Endothelial cell of umbilical vein (primary cell): ENCODE results near the gene LURAP1L. TPM values are rescaled to one million over a fixed set of nuclear protein-coding genes. Genes with fewer than 3 reads are reported as not detected.

Source experiments
- BruUV-seq: library from RNA; stranded (reverse); fragments of 400-500 nt; replicated peaks from 2 replicates; lab custom pipeline; 2021; lab: Mats Ljungman, UMichigan
- CTCF ChIA-PET: fragments of 300-600, 350-600 bp; sonication (Branson Sonifier 250); formaldehyde crosslinking; loops from one replicate; lab custom pipeline; 2021; ENCODE audit warnings: antibody characterized with exemption, inconsistent platforms; lab: Charles Lee
- POLR2A ChIA-PET: fragments of 300-600, 350-600 bp; sonication (Branson Sonifier 250); formaldehyde crosslinking; loops from one replicate; lab custom pipeline; 2021; ENCODE audit warnings: antibody characterized with exemption, inconsistent platforms; lab: Charles Lee
- DNase-seq: peaks from one replicate; pipeline ENCODE4 v3.0.0-alpha.2; 2011; ENCODE audit warnings: low read depth, low spot score
- FAIRE-seq: peaks from 2 replicates; lab custom pipeline; 2011; peaks lifted over from hg19 to GRCh38; lab: Jason Lieb, UNC
- H2AFZ ChIP-seq: 2 replicates; pipeline ENCODE4 v1.6.0; 2012; ENCODE audit warnings: low read depth, low read length, control low read depth, inconsistent platforms
- H3K27ac ChIP-seq: 2 replicates; pipeline ENCODE4 v1.5.1; 2011; ENCODE audit warnings: low read depth, mild to moderate bottlenecking, control low read depth, low read length, moderate library complexity; ENCODE audit not compliant: insufficient read depth
- H3K27me3 ChIP-seq, 2 experiments: 2 replicates each; pipeline versions ENCODE4 v1.6.0 to v1.6.1; 2011; ENCODE audit warnings: low read length in 2 of 2, mixed read lengths in 1 of 2; ENCODE audit not compliant: control insufficient read depth in 2 of 2, insufficient read depth in 2 of 2
- H3K36me3 ChIP-seq, 2 experiments: 2 replicates in 1 of 2; 3 replicates in 1 of 2; pipeline ENCODE4 v1.5.1; 2011; ENCODE audit warnings: low read length in 2 of 2, mild to moderate bottlenecking in 1 of 2, moderate library complexity in 1 of 2; ENCODE audit not compliant: control insufficient read depth in 2 of 2, insufficient read depth in 2 of 2; ENCODE audit errors: extremely low read depth in 1 of 2
- H3K4me1 ChIP-seq: 3 replicates; pipeline ENCODE4 v1.5.1; 2011; ENCODE audit warnings: mild to moderate bottlenecking, low read length; ENCODE audit not compliant: control insufficient read depth, insufficient read depth; ENCODE audit errors: extremely low read depth
- H3K4me2 ChIP-seq: 2 replicates; pipeline ENCODE4 v1.6.1; 2011; ENCODE audit warnings: low read length, control low read depth, mixed read lengths; ENCODE audit not compliant: insufficient read depth
- H3K4me3 ChIP-seq, 3 experiments: fragments of 200-600 bp in 1 of 3; sonication (generic), shearing (Covaris generic) in 1 of 3; replicated peaks in 1 of 3; 2 replicates each; pipeline ENCODE4 v1.5.1; 2011 to 2016; ENCODE audit warnings: control low read depth in 3 of 3, low read length in 3 of 3, mild to moderate bottlenecking in 2 of 3, inconsistent platforms in 1 of 3, low read depth in 1 of 3, moderate library complexity in 1 of 3; ENCODE audit not compliant: insufficient read depth in 1 of 3
- H3K79me2 ChIP-seq: 2 replicates; pipeline ENCODE4 v1.6.0; 2012; ENCODE audit warnings: low read length, inconsistent platforms; ENCODE audit not compliant: control insufficient read depth, insufficient read depth
- H3K9ac ChIP-seq: replicated peaks from 2 replicates; pipeline ENCODE3; 2011; ENCODE audit warnings: low read length, control low read depth; ENCODE audit not compliant: insufficient read depth; ENCODE audit errors: extremely low read depth
- H3K9me1 ChIP-seq: replicated peaks from 3 replicates; pipeline ENCODE4 v1.6.0; 2011; ENCODE audit warnings: mild to moderate bottlenecking, low read length; ENCODE audit not compliant: control insufficient read depth, insufficient read depth; ENCODE audit errors: extremely low read depth
- H3K9me3 ChIP-seq: replicated peaks from 2 replicates; pipeline ENCODE4 v1.5.1; 2012; ENCODE audit warnings: low read length, inconsistent platforms; ENCODE audit not compliant: control insufficient read depth, insufficient read depth
- H4K20me1 ChIP-seq: replicated peaks from 2 replicates; pipeline ENCODE3; 2011; ENCODE audit warnings: mild to moderate bottlenecking, low read length; ENCODE audit not compliant: control insufficient read depth, insufficient read depth; ENCODE audit errors: extremely low read depth
- CTCF ChIP-seq, 2 donors: IDR thresholded peaks; 1 replicate in 1 of 2; 2 replicates in 1 of 2; pipeline ENCODE4 v1.5.1; 2011; ENCODE audit warnings: low read length in 2 of 2, mild to moderate bottlenecking in 2 of 2, moderate library complexity in 2 of 2, control low read depth in 1 of 2, inconsistent platforms in 1 of 2, low read depth in 1 of 2; ENCODE audit not compliant: insufficient read depth in 1 of 2; ENCODE audit errors: extremely low read depth in 1 of 2
- EZH2 ChIP-seq: IDR thresholded peaks from 2 replicates; pipeline ENCODE4 v1.6.1; 2012; ENCODE audit warnings: borderline replicate concordance, low read depth, mild to moderate bottlenecking, moderate library complexity, low read length, inconsistent platforms; ENCODE audit not compliant: severe bottlenecking
- FOS ChIP-seq: IDR thresholded peaks from 2 replicates; pipeline ENCODE4 v1.6.1; 2011; ENCODE audit warnings: mild to moderate bottlenecking, low read length, moderate library complexity, borderline replicate concordance; ENCODE audit not compliant: insufficient read depth
- GATA2 ChIP-seq: IDR thresholded peaks from 2 replicates; pipeline ENCODE4 v1.7.0; 2011; ENCODE audit warnings: low read depth, mild to moderate bottlenecking, moderate library complexity, mixed read lengths, low read length; ENCODE audit not compliant: insufficient read length, insufficient read depth
- JUN ChIP-seq: IDR thresholded peaks from 2 replicates; pipeline ENCODE4 v1.6.1; 2011; ENCODE audit warnings: borderline replicate concordance, low read depth; ENCODE audit not compliant: insufficient read length, insufficient read depth
- MAX ChIP-seq: IDR thresholded peaks from 2 replicates; pipeline ENCODE4 v1.6.1; 2011; ENCODE audit not compliant: insufficient read depth, insufficient read length
- MYC ChIP-seq: IDR thresholded peaks from one replicate; pipeline ENCODE4 v1.6.1; 2011; ENCODE audit warnings: mild to moderate bottlenecking, low read depth, low read length
- POLR2A ChIP-seq: IDR thresholded peaks from 2 replicates; pipeline ENCODE4 v1.6.1; 2012; ENCODE audit warnings: low read depth, mild to moderate bottlenecking, control low read depth, low read length
- POLR2AphosphoS5 ChIP-seq: IDR thresholded peaks from 2 replicates; pipeline ENCODE4 v1.6.1; 2012; ENCODE audit warnings: low read depth, mild to moderate bottlenecking, control low read depth, low read length, moderate library complexity; ENCODE audit not compliant: insufficient read depth
- dilution Hi-C: fragments of 300-500 bp; cut with MboI; formaldehyde crosslinking; loops from one replicate; pipeline ENCODE4 v1.15.0; 2019; ENCODE audit warnings: low sequenced_read_pairs; ENCODE audit not compliant: extremely low pct_ligation_motif_present
- intact Hi-C: fragments of 100-400 bp; cut with micrococcal nuclease; formaldehyde crosslinking; loops from one replicate; pipeline ENCODE4 v1.10.0; 2022
- polyA plus RNA-seq, 4 experiments: library from polyadenylated mRNA; depleted of rRNA in 3 of 4; stranded (reverse) in 3 of 4; unstranded in 1 of 4; fragments of >200 nt; gene quantifications; 2 replicates each; pipeline versions ENCODE4 v1.2.1 to v1.2.3, GENCODE V29; 2011 to 2012; ENCODE audit warnings: missing spikeins in 1 of 4
- total RNA-seq: library from RNA; stranded (reverse); gene quantifications from 2 replicates; pipeline ENCODE4 v1.2.3, GENCODE V29; 2021

Gene LURAP1L
- total and polyA plus RNA-seq, 2 donors (not counting 3 experiments of a cell fraction or from before 2014, with no cell fraction given) = 1.5 to 3.3 TPM

DNA sequence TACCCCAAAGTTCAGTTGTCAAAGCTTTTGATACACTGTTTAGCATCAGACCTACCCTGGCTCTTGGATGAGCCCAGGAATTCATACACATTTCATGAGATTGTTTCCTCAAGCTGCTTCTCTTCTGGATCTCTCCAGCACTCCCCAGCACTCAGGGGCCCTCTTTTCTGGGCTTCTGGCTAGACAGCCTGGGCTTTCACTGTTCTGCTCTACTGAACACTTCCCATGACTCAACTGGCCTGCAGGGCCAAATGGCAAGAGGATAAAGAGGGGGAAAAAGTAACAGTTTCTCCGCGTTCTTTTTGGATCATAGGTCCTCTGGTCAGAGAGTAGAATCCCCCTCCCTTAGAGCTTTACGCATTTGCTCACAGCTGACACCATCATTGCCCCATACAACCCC is 20.9 kb upstream of the LURAP1L start:
- Histone ChIP-seq H3K36me3 (no peaks in the 10 kb centered on the region), H3K79me2 (no peaks in the 10 kb centered on the region), H3K9me3 (no peaks in the 10 kb centered on the region), H3K4me3 (no peak overlapping the region), H4K20me1 (no peaks in the 10 kb centered on the region), H3K4me2 (no peak overlapping the region), H3K4me1 (no peaks in the 10 kb centered on the region), H2AFZ (no peak overlapping the region), H3K27me3 (no peaks in the 10 kb centered on the region), H3K9ac (no peak overlapping the region), H3K27ac (no peak overlapping the region), H3K9me1 (no peaks in the 10 kb centered on the region)
- POLR2A ChIA-PET = interaction anchor here (0.6 kb wide), 1 partner anchor 857 kb away, joined by 3 read pairs; no protein-coding TSS in a partner anchor
- dilution Hi-C loops (no loop called here), intact Hi-C loops (no loop called here)
- CTCF ChIA-PET = interaction anchor here (1.0 kb wide), 1 partner anchor 15 kb away, joined by 3 read pairs; no protein-coding TSS in a partner anchor
- BruUV-seq = no TSS peak
- no peak for DNase-seq
- no peak for FAIRE-seq
- TF ChIP-seq EZH2 (no peak), GATA2 (no peak)

DNA sequence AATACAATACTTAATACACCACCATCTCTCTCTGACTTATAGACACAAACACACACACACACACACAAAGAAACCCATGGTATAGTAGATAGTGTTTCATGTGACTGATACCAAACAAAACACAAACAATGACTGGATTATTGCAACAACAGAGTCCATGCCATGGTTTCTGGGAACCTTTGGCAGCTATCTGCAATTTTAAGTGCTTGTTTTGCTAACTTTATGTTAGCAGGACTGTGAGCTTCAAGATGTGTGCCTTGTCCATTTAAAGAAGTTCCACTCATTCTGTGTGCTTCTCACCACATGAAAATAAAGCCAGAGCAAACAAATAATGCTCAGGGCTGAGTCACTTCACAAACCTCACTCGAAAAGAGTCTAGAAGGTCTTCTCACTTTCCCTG is 15.1 kb upstream of the LURAP1L start:
- Histone ChIP-seq H4K20me1 (no peaks in the 10 kb centered on the region), H3K9ac (no peak overlapping the region), H3K36me3 (no peaks in the 10 kb centered on the region), H3K79me2 (no peaks in the 10 kb centered on the region), H2AFZ (no peak overlapping the region), H3K27me3 (no peaks in the 10 kb centered on the region), H3K4me3 (no peak overlapping the region), H3K9me3 (no peaks in the 10 kb centered on the region), H3K4me1 (no peaks in the 10 kb centered on the region), H3K27ac (no peak overlapping the region), H3K9me1 (no peaks in the 10 kb centered on the region), H3K4me2 (no peak overlapping the region)
- TF ChIP-seq CTCF (IDR thresholded peaks at IDR 0.05; ENCODE audit: extremely low read depth in 1 of 2, insufficient read depth in 1 of 2, low read depth in 1 of 2, low read length in 2 of 2) (no peak), JUN (no peak), FOS (no peak), EZH2 (no peak), MYC (no peak), POLR2A (no peak), MAX (no peak), GATA2 (no peak), POLR2AphosphoS5 (no peak)
- intact Hi-C loops = no loop called here
- DNase-seq (no peak), FAIRE-seq (no peak)
- ChIA-PET POLR2A (no interaction called here), CTCF (interaction anchor here (1.0 kb wide), 1 partner anchor 12 kb away, joined by 4 read pairs; no protein-coding TSS in a partner anchor)
- dilution Hi-C loops = no loop called here
- no TSS peak for BruUV-seq
